GM12891 (cell line): ENCODE measurements around the gene SRP68.

Source experiments
- PAX5 ChIP-seq: IDR thresholded peaks from 2 replicates; pipeline ENCODE4 v1.6.1; 2011; ENCODE audit warnings: low read length, moderate library complexity, mild to moderate bottlenecking; ENCODE audit not compliant: insufficient read depth, severe bottlenecking
- POLR2A ChIP-seq: IDR thresholded peaks from 2 replicates; pipeline ENCODE4 v1.6.1; 2011; ENCODE audit warnings: low read depth, low read length, control low read depth
- POLR2AphosphoS5 ChIP-seq: IDR thresholded peaks from 2 replicates; pipeline ENCODE4 v1.6.1; 2011; ENCODE audit warnings: low read depth, low read length, control low read depth
- POU2F2 ChIP-seq: IDR thresholded peaks from 2 replicates; pipeline ENCODE4 v1.6.1; 2011; ENCODE audit warnings: low read depth, mild to moderate bottlenecking, control low read depth, low read length, moderate library complexity
- SPI1 ChIP-seq: IDR thresholded peaks from 2 replicates; pipeline ENCODE4 v1.6.1; 2011; ENCODE audit warnings: low read depth, low read length, control low read depth
- TAF1 ChIP-seq: IDR thresholded peaks from 2 replicates; pipeline ENCODE4 v1.6.1; 2011; ENCODE audit warnings: low read depth, low read length, control low read depth

DNA sequence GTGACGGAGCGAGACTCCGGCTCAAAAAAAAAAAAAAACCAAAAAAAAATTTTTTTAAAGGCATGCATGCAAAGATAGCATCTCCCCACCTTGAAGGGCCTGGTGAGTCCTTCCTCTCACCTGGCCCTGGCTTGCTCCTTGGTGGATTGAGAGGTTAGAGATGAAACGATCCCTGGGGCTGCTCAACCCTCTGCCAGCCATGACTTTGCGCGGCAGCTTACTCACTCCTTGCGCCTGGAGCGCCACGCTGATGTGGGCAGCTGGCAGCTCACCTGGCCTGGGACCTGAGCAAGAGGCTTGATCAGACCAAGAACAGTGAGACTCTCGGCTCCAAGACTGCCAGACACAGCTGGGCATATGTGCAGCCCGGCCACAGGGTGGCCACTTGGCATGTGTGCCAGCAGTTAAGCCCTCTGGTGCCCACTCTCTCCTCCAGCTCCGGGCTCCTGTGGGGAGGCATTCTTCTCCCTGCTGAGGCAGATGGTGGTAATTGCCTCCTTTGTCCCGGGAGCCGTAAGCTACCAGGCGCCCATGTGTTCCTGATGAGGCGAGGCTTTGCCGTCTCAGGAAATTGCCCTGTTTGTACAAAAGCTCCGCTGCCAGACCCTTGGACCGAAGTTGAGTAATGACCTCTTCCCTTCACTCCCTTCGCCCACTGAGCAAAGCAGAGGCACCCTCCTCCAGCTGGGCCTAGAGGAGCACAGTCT is 40.1 kb downstream of the SRP68 start:
- TF ChIP-seq PAX5 (no peak), POLR2A (no peak), POLR2AphosphoS5 (no peak), TAF1 (no peak), SPI1 (no peak), POU2F2 (no peak)
